Measurements from ENCODE around the gene TRAPPC3L.

- TF ChIP-seq CTCF (conservative IDR thresholded peaks at IDR 0.05): no peak
- no peak for TF ChIP-seq ZFX (IDR thresholded peaks at IDR 0.05)
Measured at GRCh38 chr6:116475141-116475540, 70.3 kb downstream of the TRAPPC3L start.
